Neural cell (in vitro differentiated cells): Measurements from ENCODE around the gene COX10. TPM values are rescaled to one million over a fixed set of nuclear protein-coding genes. Genes with fewer than 3 reads are reported as not detected.
"Not testable (repeated sequence)": the region's sequence is repeated elsewhere in the genome, so short reads cannot be mapped to it uniquely, and the experiment has no call there.

Experiments used
- H2AFZ ChIP-seq: fragments of 200-600, 300-800 bp; sonication (generic), shearing (Covaris generic); 2 replicates; pipeline ENCODE4 v1.6.0; 2014; ENCODE audit warnings: low read depth, mild to moderate bottlenecking, antibody characterized with exemption, low read length, moderate library complexity
- H3F3A ChIP-seq: fragments of 200-600 bp; shearing (Covaris generic); 2 replicates; pipeline ENCODE4 v1.6.1; 2016; ENCODE audit warnings: mild to moderate bottlenecking, moderate library complexity, mixed read lengths, antibody characterized with exemption, low read length; ENCODE audit not compliant: insufficient read depth, poor library complexity, severe bottlenecking
- H3K27ac ChIP-seq: fragments of 200-600, 300-800 bp; sonication (generic), shearing (Covaris generic); 2 replicates; pipeline ENCODE4 v1.5.1; 2014; ENCODE audit warnings: mild to moderate bottlenecking, low read length, moderate library complexity
- H3K27me3 ChIP-seq: fragments of 300-800, 200-600 bp; sonication (generic), shearing (Covaris generic); 2 replicates; pipeline ENCODE4 v1.6.0; 2014; ENCODE audit warnings: mild to moderate bottlenecking, low read depth, low read length, moderate library complexity; ENCODE audit not compliant: insufficient read depth
- H3K36me3 ChIP-seq: fragments of 300-800, 200-600 bp; sonication (generic), shearing (Covaris generic); 2 replicates; pipeline ENCODE4 v1.5.1; 2014; ENCODE audit warnings: mild to moderate bottlenecking, antibody characterized with exemption, low read length, moderate library complexity; ENCODE audit not compliant: insufficient read depth
- H3K4me2 ChIP-seq: fragments of 300-800, 200-600 bp; sonication (generic), shearing (Covaris generic); 2 replicates; pipeline ENCODE4 v1.6.0; 2014; ENCODE audit warnings: mild to moderate bottlenecking, low read length
- H3K4me3 ChIP-seq: fragments of 300-800, 200-600 bp; sonication (generic), shearing (Covaris generic); 2 replicates; pipeline ENCODE4 v1.5.1; 2014; ENCODE audit warnings: mild to moderate bottlenecking, low read length, moderate library complexity
- H3K79me2 ChIP-seq: fragments of 200-600 bp; shearing (Covaris generic); replicated peaks from 2 replicates; pipeline ENCODE4 v1.6.0; 2014; ENCODE audit warnings: mild to moderate bottlenecking, low read length, moderate library complexity; ENCODE audit not compliant: insufficient read depth
- H3K9ac ChIP-seq: fragments of 300-800, 200-600 bp; sonication (generic), shearing (Covaris generic); 2 replicates; pipeline ENCODE4 v1.6.1; 2016; ENCODE audit warnings: mild to moderate bottlenecking, low read length, mixed read lengths
- H3K9me2 ChIP-seq: fragments of 200-600 bp; shearing (Covaris generic); 2 replicates; pipeline ENCODE4 v1.6.1; 2016; ENCODE audit warnings: mild to moderate bottlenecking, low read length, mixed read lengths; ENCODE audit not compliant: insufficient read depth
- H3K9me3 ChIP-seq: fragments of 200-600, 300-800 bp; sonication (generic), shearing (Covaris generic); 2 replicates; pipeline ENCODE4 v1.6.1; 2016; ENCODE audit warnings: mild to moderate bottlenecking, mixed run types, low read length, moderate library complexity, mixed read lengths
- H4K20me1 ChIP-seq: fragments of 200-600 bp; shearing (Covaris generic); 2 replicates; pipeline ENCODE4 v1.6.1; 2016; ENCODE audit warnings: mild to moderate bottlenecking, mixed run types; ENCODE audit not compliant: insufficient read depth
- CTCF ChIP-seq: fragments of 450-650 bp; IDR thresholded peaks from 2 replicates; pipeline ENCODE4 v1.5.1; 2014; ENCODE audit warnings: antibody characterized with exemption, mild to moderate bottlenecking, moderate library complexity; ENCODE audit not compliant: poor library complexity, severe bottlenecking
- EP300 ChIP-seq: fragments of 450-650 bp; conservative IDR thresholded peaks from 2 replicates; pipeline ENCODE4 v1.6.1; 2014; ENCODE audit warnings: antibody characterized with exemption, mild to moderate bottlenecking, moderate library complexity; ENCODE audit not compliant: poor library complexity, severe bottlenecking
- EZH2 ChIP-seq: fragments of 200-600, 300-800 bp; shearing (Covaris generic), sonication (generic); IDR thresholded peaks from 2 replicates; pipeline ENCODE4 v1.6.1; 2014; ENCODE audit warnings: antibody characterized with exemption, low read length, borderline replicate concordance, mild to moderate bottlenecking; ENCODE audit not compliant: insufficient read depth, poor library complexity, severe bottlenecking
- MXI1 ChIP-seq: fragments of 450-650 bp; conservative IDR thresholded peaks from 2 replicates; pipeline ENCODE4 v1.6.1; 2014; ENCODE audit warnings: antibody characterized with exemption, mild to moderate bottlenecking; ENCODE audit not compliant: poor library complexity, severe bottlenecking
- POLR2AphosphoS5 ChIP-seq: IDR thresholded peaks from 2 replicates; pipeline ENCODE4 v1.6.1; 2012
- RAD21 ChIP-seq: fragments of 450-650 bp; conservative IDR thresholded peaks from 2 replicates; pipeline ENCODE4 v1.6.1; 2014; ENCODE audit warnings: antibody characterized with exemption, mild to moderate bottlenecking, moderate library complexity
- REST ChIP-seq: IDR thresholded peaks from 2 replicates; pipeline ENCODE4 v1.6.1; 2012; ENCODE audit warnings: borderline replicate concordance
- SMC3 ChIP-seq: fragments of 450-650 bp; conservative IDR thresholded peaks from 2 replicates; pipeline ENCODE4 v1.6.1; 2014; ENCODE audit warnings: antibody characterized with exemption, mild to moderate bottlenecking, moderate library complexity; ENCODE audit not compliant: poor library complexity
- TAF1 ChIP-seq: IDR thresholded peaks from 2 replicates; pipeline ENCODE4 v1.6.1; 2012; ENCODE audit warnings: low read depth
- polyA minus RNA-seq: library from RNA; depleted of rRNA, polyadenylated mRNA; stranded (reverse); fragments of >200 nt; gene quantifications from 2 replicates; pipeline ENCODE4 v1.2.3, GENCODE V29; 2014
- polyA plus RNA-seq: library from polyadenylated mRNA; depleted of rRNA; stranded (reverse); fragments of >200 nt; gene quantifications from 2 replicates; pipeline ENCODE4 v1.2.3, GENCODE V29; 2014

COX10 gene
- 7.2 and 15.9 TPM in 2 replicates for polyA plus RNA-seq
- polyA minus RNA-seq, result 38.5 and 41.9 TPM in 2 replicates

GRCh38 chr17:14069251-14070021, at the start of gene COX10:
Gene COX10 (plus strand): TSS chr17:14069504. CDS start chr17:14069606, 102 bp downstream.
- Histone ChIP-seq H2AFZ (peak within 1 kb of the TSS; percentile 98), H3K9ac (peak within 1 kb of the TSS; percentile 87), H3K4me2 (peak within 1 kb of the TSS; percentile 96), H3K79me2 (peaks cover 20% of the 10 kb centered on the region), H3K4me3 (peak within 1 kb of the TSS; percentile 100), H3K9me3 (no peaks in the 10 kb centered on the region), H3K36me3 (peaks cover 4% of the 10 kb centered on the region), H3K27ac (peak within 1 kb of the TSS; percentile 70), H3K27me3 (no peaks in the 10 kb centered on the region), H3F3A (no peaks in the 10 kb centered on the region), H4K20me1 (no peaks in the 10 kb centered on the region), H3K9me2 (no peaks in the 10 kb centered on the region)
- TF ChIP-seq EP300 (peak; percentile 32), POLR2AphosphoS5 (peak; percentile 89), EZH2 (no peak), TAF1 (peak; percentile 74), RAD21 (peak; percentile 61), CTCF (no peak), REST (peak; percentile 71), MXI1 (peak; percentile 99), SMC3 (peak; percentile 63)

- H3K79me2 ChIP-seq, H3K4me3 ChIP-seq, H3K36me3 ChIP-seq, H3K27ac ChIP-seq, H3K9me3 ChIP-seq, H3K9ac ChIP-seq, H3F3A ChIP-seq, H2AFZ ChIP-seq, H3K9me2 ChIP-seq, H4K20me1 ChIP-seq, H3K27me3 ChIP-seq, H3K4me2 ChIP-seq: not testable (repeated sequence)
These were observed 47.5 kb upstream of the COX10 start for GRCh38 chr17:14021651-14022294.

GRCh38 chr17:14029755-14030154, 39.5 kb upstream of the COX10 start:
- not testable (repeated sequence) for H3K4me2 ChIP-seq, H3K36me3 ChIP-seq, H3K79me2 ChIP-seq, H2AFZ ChIP-seq, H4K20me1 ChIP-seq, H3K9me3 ChIP-seq, H3K27ac ChIP-seq, H3F3A ChIP-seq, H3K27me3 ChIP-seq, H3K9me2 ChIP-seq, H3K4me3 ChIP-seq, H3K9ac ChIP-seq
